K562 (cell line): ENCODE results near the gene SLC6A8. TPM values are rescaled to one million over a fixed set of nuclear protein-coding genes. Genes with fewer than 3 reads are reported as not detected.

ENCODE experiments used
- ATAC-seq: fragments of 200-7000 bp; cut with Tn5 transposase; 3 replicates; pipeline ENCODE4 v1.9.1; 2020; ENCODE audit warnings: moderate library complexity
- BruUV-seq: library from RNA; stranded (reverse); fragments of 400-500 nt; replicated peaks from 2 replicates; lab custom pipeline; 2021; lab: Mats Ljungman, UMichigan
- CTCF ChIA-PET: fragments of 300-600 bp; formaldehyde crosslinking; extraction: SDS; loops from one replicate; lab custom pipeline; 2021; ENCODE audit warnings: low intra/inter-chr PET ratio; lab: Yijun Ruan, JAX
- POLR2A ChIA-PET: fragments of 300-600, 350-650 bp; sonication (Branson Sonifier 250); formaldehyde crosslinking; extraction: SDS; loops from one replicate; lab custom pipeline; 2021; ENCODE audit warnings: antibody characterized with exemption, inconsistent platforms; lab: Yijun Ruan, JAX
- DNase-seq, 4 experiments: peaks; one replicate each; pipeline versions ENCODE4 v3.0.0 to v3.0.0-alpha.2; 2011 to 2018; ENCODE audit warnings: low spot score in 3 of 4, mixed read lengths in 3 of 4; ENCODE audit errors: extremely low read depth in 1 of 4
- FAIRE-seq: peaks from 2 replicates; lab custom pipeline; 2011; peaks lifted over from hg19 to GRCh38; lab: Jason Lieb, UNC
- H2AFZ ChIP-seq: 2 replicates; pipeline ENCODE4 v1.6.0; 2011; ENCODE audit warnings: low read depth, low read length, control low read depth, inconsistent platforms
- H3K27ac ChIP-seq: fragments of 200-600 bp; 3 replicates; pipeline ENCODE4 v1.8.0; 2011; ENCODE audit warnings: low read depth, mild to moderate bottlenecking, control low read depth, inconsistent platforms, low read length, moderate library complexity, mixed read lengths; ENCODE audit errors: extremely low read depth
- H3K27me3 ChIP-seq, 2 experiments: fragments of 300-600 bp in 1 of 2; 2 replicates in 1 of 2; 3 replicates in 1 of 2; pipeline versions ENCODE4 v1.6.0 to v1.8.0; 2011; ENCODE audit warnings: inconsistent platforms in 2 of 2, low read length in 2 of 2, mild to moderate bottlenecking in 1 of 2, mixed read lengths in 1 of 2, moderate library complexity in 1 of 2; ENCODE audit not compliant: control insufficient read depth in 2 of 2, insufficient read depth in 2 of 2
- H3K36me3 ChIP-seq: fragments of 300-600 bp; 3 replicates; pipeline ENCODE4 v1.8.0; 2011; ENCODE audit warnings: mild to moderate bottlenecking, low read length, inconsistent platforms; ENCODE audit not compliant: control insufficient read depth, insufficient read depth
- H3K4me1 ChIP-seq, 2 experiments: fragments of 200-600 bp in 1 of 2; replicated peaks in 1 of 2; 2 replicates in 1 of 2; 3 replicates in 1 of 2; pipeline versions ENCODE4 v1.5.1 to v1.8.0; 2011; ENCODE audit warnings: inconsistent platforms in 2 of 2, low read length in 2 of 2, mild to moderate bottlenecking in 1 of 2, mixed read lengths in 1 of 2, moderate library complexity in 1 of 2; ENCODE audit not compliant: control insufficient read depth in 2 of 2, insufficient read depth in 2 of 2
- H3K4me2 ChIP-seq: 2 replicates; pipeline ENCODE4 v1.6.1; 2011; ENCODE audit warnings: low read length, control low read depth, inconsistent platforms, mixed read lengths; ENCODE audit not compliant: insufficient read depth
- H3K4me3 ChIP-seq: fragments of 200-600 bp; sonication (generic), shearing (Covaris generic); 2 replicates; pipeline ENCODE4 v1.5.1; 2016; ENCODE audit warnings: control low read depth, inconsistent platforms
- H3K79me2 ChIP-seq: fragments of 200-600 bp; 3 replicates; pipeline ENCODE4 v1.8.0; 2011; ENCODE audit warnings: low read length, inconsistent platforms; ENCODE audit not compliant: control insufficient read depth, insufficient read depth
- H3K9ac ChIP-seq, 2 experiments: 2 replicates each; pipeline versions ENCODE4 v1.6.0 to v1.6.1; 2011; ENCODE audit warnings: low read depth in 2 of 2, low read length in 2 of 2, control low read depth in 1 of 2, inconsistent platforms in 1 of 2, mild to moderate bottlenecking in 1 of 2, mixed read lengths in 1 of 2; ENCODE audit not compliant: insufficient read depth in 1 of 2
- H3K9me1 ChIP-seq: one replicate; pipeline ENCODE4 v1.6.0; 2011; ENCODE audit warnings: inconsistent platforms, mild to moderate bottlenecking, low read length, moderate library complexity; ENCODE audit not compliant: control insufficient read depth, insufficient read depth
- H3K9me3 ChIP-seq: replicated peaks from 2 replicates; pipeline ENCODE4 v1.5.1; 2011; ENCODE audit warnings: low read depth, low read length, inconsistent platforms; ENCODE audit not compliant: control insufficient read depth, insufficient read depth
- H4K20me1 ChIP-seq: replicated peaks from 2 replicates; pipeline ENCODE4 v1.6.1; 2011; ENCODE audit warnings: low read length, inconsistent platforms, mixed read lengths; ENCODE audit not compliant: control insufficient read depth, insufficient read depth
- BRF1 ChIP-seq: IDR thresholded peaks from 3 replicates; pipeline ENCODE4 v1.6.1; 2011; ENCODE audit warnings: borderline replicate concordance, mild to moderate bottlenecking; ENCODE audit not compliant: insufficient read length; ENCODE audit errors: extremely low read depth
- CAMTA2 ChIP-seq: fragments of 250-450 bp; sonication (Bioruptor Pico); conservative IDR thresholded peaks from 2 replicates; pipeline ENCODE4 v1.5.1; 2022
- CTCF ChIP-seq, 3 experiments: IDR thresholded peaks in 2 of 3; conservative IDR thresholded peaks in 1 of 3; 2 replicates each; pipeline ENCODE4 v1.5.1; 2011 to 2012; ENCODE audit warnings: low read length in 3 of 3, mild to moderate bottlenecking in 3 of 3, control low read depth in 2 of 3, improper control_type of control experiment in 1 of 3, inconsistent platforms in 1 of 3, low read depth in 1 of 3, mixed read lengths in 1 of 3, moderate library complexity in 1 of 3; ENCODE audit not compliant: insufficient read depth in 2 of 3
- ELK1 ChIP-seq: sonication (generic); formaldehyde crosslinking; IDR thresholded peaks from 2 replicates; pipeline ENCODE4 v1.8.1; 2022; ENCODE audit warnings: missing genetic modification reagents
- GTF2B ChIP-seq: IDR thresholded peaks from 2 replicates; pipeline ENCODE4 v1.6.1; 2011; ENCODE audit not compliant: insufficient read length; ENCODE audit errors: extremely low read depth
- HCFC1 ChIP-seq: IDR thresholded peaks from 2 replicates; pipeline ENCODE4 v1.6.1; 2012; ENCODE audit warnings: low read depth, low read length, improper control_type of control experiment
- HIVEP1 ChIP-seq: fragments of 250-450 bp; sonication (Bioruptor Pico); IDR thresholded peaks from 2 replicates; pipeline ENCODE4 v1.4.0; 2020; ENCODE audit warnings: mild to moderate bottlenecking
- JUND ChIP-seq, 2 experiments: IDR thresholded peaks; 2 replicates in 1 of 2; 3 replicates in 1 of 2; pipeline ENCODE4 v1.6.1; 2011; ENCODE audit warnings: borderline replicate concordance in 2 of 2, low read depth in 2 of 2, low read length in 2 of 2, improper control_type of control experiment in 1 of 2, missing biosample characterization in 1 of 2, missing genetic modification characterization in 1 of 2, missing genetic modification reagents in 1 of 2
- MAZ ChIP-seq, 2 experiments: fragments of 450-650 bp in 1 of 2; sonication (generic) in 1 of 2; formaldehyde crosslinking; IDR thresholded peaks in 1 of 2; conservative IDR thresholded peaks in 1 of 2; 2 replicates each; pipeline versions ENCODE4 v1.4.0 to v1.5.0; 2020; ENCODE audit warnings: mild to moderate bottlenecking in 1 of 2, missing genetic modification reagents in 1 of 2
- PTRF ChIP-seq: fragments of 450-650 bp; IDR thresholded peaks from 2 replicates; pipeline ENCODE4 v1.6.1; 2016; ENCODE audit warnings: mild to moderate bottlenecking, missing genetic modification characterization, missing compliant biosample characterization
- RAD21 ChIP-seq, 2 experiments: fragments of 250-450 bp in 1 of 2; fragments of 450-650 bp in 1 of 2; sonication (Bioruptor Pico) in 1 of 2; formaldehyde crosslinking in 1 of 2; IDR thresholded peaks in 1 of 2; conservative IDR thresholded peaks in 1 of 2; 2 replicates each; pipeline versions ENCODE4 v1.4.0 to v1.8.0; 2020 to 2022; ENCODE audit warnings: mild to moderate bottlenecking in 2 of 2, moderate library complexity in 1 of 2
- XRCC5 ChIP-seq: fragments of 200-400 bp; formaldehyde crosslinking; IDR thresholded peaks from 2 replicates; pipeline ENCODE4 v1.6.1; 2017; ENCODE audit warnings: low read depth, mild to moderate bottlenecking, low read length
- ZBTB7A ChIP-seq: IDR thresholded peaks from 2 replicates; pipeline ENCODE4 v1.6.1; 2011; ENCODE audit warnings: low read depth, mild to moderate bottlenecking, low read length, moderate library complexity, borderline replicate concordance; ENCODE audit not compliant: control insufficient read depth
- ZNF143 ChIP-seq: sonication (generic); formaldehyde crosslinking; IDR thresholded peaks from 2 replicates; pipeline ENCODE4 v1.9.0; 2022; ENCODE audit warnings: mild to moderate bottlenecking, missing genetic modification reagents
- WGBS: fragments of 100-300 bp; shearing (Covaris generic); methylation state at CpG from one replicate; pipeline ENCODE4 v1.1.6; 2016; ENCODE audit warnings: low coverage, mixed read lengths; ENCODE audit not compliant: insufficient coverage; ENCODE audit errors: missing lambda C conversion rate; 5-methylcytosine and 5-hydroxymethylcytosine counted together
- in situ Hi-C: fragments of 300-500 bp; cut with MboI; formaldehyde crosslinking; loops from 4 replicates; pipeline ENCODE4 v1.15.0; 2018; ENCODE audit warnings: inconsistent platforms, mixed read lengths
- intact Hi-C: fragments of 100-400 bp; cut with micrococcal nuclease; formaldehyde crosslinking; loops from 2 replicates; pipeline ENCODE4 v1.14.2; 2022
- polyA plus RNA-seq, 8 experiments: library from polyadenylated mRNA; depleted of rRNA in 4 of 8; stranded (reverse) in 5 of 8; unstranded in 3 of 8; fragments of >200 nt; fragmentation: Nextera tagmentation in 2 of 8; fragmentation: Illumina TruSeq in 1 of 8; extraction: Ambion mirVana in 2 of 8; extraction: Trizol in 1 of 8; gene quantifications; 2 replicates each; pipeline versions ENCODE4 v1.2.1 to v1.2.3, GENCODE V29; 2011 to 2014; ENCODE audit warnings: inconsistent platforms in 1 of 8, missing spikeins in 1 of 8
- total RNA-seq, 7 experiments: library from RNA; depleted of rRNA in 6 of 7; stranded (reverse); fragments of >200 nt in 6 of 7; fragmentation: Illumina TruSeq in 2 of 7; extraction: Trizol in 2 of 7; gene quantifications; 2 replicates each; pipeline versions ENCODE4 v1.2.1 to v1.2.3, GENCODE V29; 2011 to 2021; ENCODE audit warnings: low replicate concordance in 1 of 7

SLC6A8 gene
- total and polyA plus RNA-seq, 9 of the 15 experiments (the other 6 are each of a cell fraction or from before 2014, with no cell fraction given): 0.68 to 144 (median 34.3) TPM

GRCh38 chrX:153669174-153669890, 18.4 kb upstream of the SLC6A8 start:
- Histone ChIP-seq H3K4me3 (no peak overlapping the region), H3K9me3 (no peaks in the 10 kb centered on the region), H2AFZ (peak overlapping the region; percentile 93; the same call in 1 of the 2 replicates), H3K36me3 (no peaks in the 10 kb centered on the region), H3K9ac (0 out of 4 replicates have a peak overlapping the region, but pooled peaks of 1 of the 2 experiments have one; percentile 10), H4K20me1 (no peaks in the 10 kb centered on the region), H3K27me3 (peaks cover 2 to 18% of the 10 kb centered on the region in 2 experiments; a peak in 3 of 5 replicates), H3K4me1 (peaks cover 9 to 55% of the 10 kb centered on the region in 2 experiments; a peak in 4 of 5 replicates), H3K27ac (no peak overlapping the region; the same call in 2 of the 3 replicates), H3K9me1 (peaks cover 4% of the 10 kb centered on the region), H3K79me2 (no peaks in the 10 kb centered on the region; the same call in 2 of the 3 replicates), H3K4me2 (no peak overlapping the region)
- peak; percentile 85 for ATAC-seq
- DNase-seq: peak; percentile 65 to 77 (median 68)
- no TSS peak for BruUV-seq
- 41% methylated on average over 6 of the region's 17 CpGs for WGBS
- intact Hi-C loops: loop anchor here (5.0 to 10.0 kb wide), 3 partner anchors 112 to 715 kb away; no protein-coding TSS in a partner anchor
- peak; percentile 48 for FAIRE-seq
- CTCF ChIA-PET: interaction anchor here (1.3 to 2.0 kb wide), 2 partner anchors 59 to 130 kb away, joined by 4 to 14 read pairs; no protein-coding TSS in a partner anchor
- POLR2A ChIA-PET: no interaction called here
- in situ Hi-C loops: loop anchor here (5.0 to 10.0 kb wide), 3 partner anchors 57 to 725 kb away; no protein-coding TSS in a partner anchor
- TF ChIP-seq JUND (IDR thresholded peaks at IDR 0.05; ENCODE audit: borderline replicate concordance, low read depth, low read length) (no peak), JUND (tag; IDR thresholded peaks at IDR 0.05; ENCODE audit: borderline replicate concordance, low read depth, low read length) (no peak), PTRF (no peak), CTCF (IDR thresholded peaks at IDR 0.05 in 2 of 3, conservative IDR thresholded peaks at IDR 0.05 in 1 of 3; ENCODE audit: insufficient read depth in 2 of 3, low read depth in 1 of 3, low read length in 3 of 3) (peak; percentile 62 to 92 (median 70)), HIVEP1 (CRISPR knock-in tag) (no peak), ZBTB7A (peak; percentile 84), RAD21 (CRISPR knock-in tag; conservative IDR thresholded peaks at IDR 0.05 in 1 of 2, IDR thresholded peaks at IDR 0.05 in 1 of 2) (peak in 1 of 2 experiments; percentile 49; a peak in 2 of 4 replicates), XRCC5 (0 out of 2 replicates have a peak, but pooled peaks have one; percentile 31), GTF2B (no peak), ELK1 (CRISPR knock-in tag) (no peak), MAZ (CRISPR knock-in tag; conservative IDR thresholded peaks at IDR 0.05 in 1 of 2, IDR thresholded peaks at IDR 0.05 in 1 of 2) (0 out of 4 replicates have a peak, but pooled peaks of 1 of the 2 experiments have one; percentile 44), HCFC1 (no peak), ZNF143 (CRISPR knock-in tag) (no peak), CAMTA2 (CRISPR knock-in tag) (no peak), BRF1 (no peak)
